Right ventricle myocardium inferior (tissue), 1 donor: Measurements from ENCODE around the gene MGA. TPM values are rescaled to one million over a fixed set of nuclear protein-coding genes. Genes with fewer than 3 reads are reported as not detected.

ENCODE experiments used
- ATAC-seq: fragments of 200-7000 bp; cut with Tn5 transposase; one replicate; pipeline ENCODE4 v1.9.1; 2020; ENCODE audit warnings: mild to moderate bottlenecking, moderate library complexity
- DNase-seq: peaks from one replicate; pipeline ENCODE4 v3.0.0; 2021; ENCODE audit errors: missing footprints
- intact Hi-C: fragments of 100-400 bp; cut with DNase I; formaldehyde crosslinking; loops from one replicate; pipeline ENCODE4 v1.11.0; 2022
- total RNA-seq: library from RNA; stranded (reverse); fragmentation: NEBNext Ultra II Directional; extraction: Animal tissue kit (Norgen Biotek cat#: 25700); gene quantifications from one replicate; pipeline ENCODE4 v1.2.1, GENCODE V29; 2021
- donor health status: DM: no; HTN: yes; CAD: no; lungs with severe emphysema.

MGA gene
- total RNA-seq, 1 donor from 2014 or later = 30.2 TPM

DNA sequence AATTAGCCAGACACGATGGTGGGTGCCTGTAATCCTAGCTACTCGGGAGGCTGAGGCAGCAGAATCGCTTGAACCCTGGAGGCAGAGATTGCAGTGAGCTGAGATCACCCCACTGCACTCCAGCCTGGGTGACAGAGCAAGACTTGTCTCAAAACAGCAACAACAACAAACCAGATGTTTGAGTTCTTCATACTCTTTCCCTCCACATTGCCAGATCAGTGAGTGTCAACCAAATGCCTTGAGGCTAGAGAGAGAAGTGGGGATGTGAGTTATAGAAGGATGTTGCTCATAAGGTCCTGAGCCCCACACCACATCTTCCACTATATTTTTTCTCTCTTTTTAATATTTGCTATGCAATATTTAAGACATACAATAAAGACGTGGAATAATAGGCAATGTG is 133.9 kb downstream of the MGA start:
- DNase-seq = no peak
- intact Hi-C loops = no loop called here
- no peak for ATAC-seq

DNA sequence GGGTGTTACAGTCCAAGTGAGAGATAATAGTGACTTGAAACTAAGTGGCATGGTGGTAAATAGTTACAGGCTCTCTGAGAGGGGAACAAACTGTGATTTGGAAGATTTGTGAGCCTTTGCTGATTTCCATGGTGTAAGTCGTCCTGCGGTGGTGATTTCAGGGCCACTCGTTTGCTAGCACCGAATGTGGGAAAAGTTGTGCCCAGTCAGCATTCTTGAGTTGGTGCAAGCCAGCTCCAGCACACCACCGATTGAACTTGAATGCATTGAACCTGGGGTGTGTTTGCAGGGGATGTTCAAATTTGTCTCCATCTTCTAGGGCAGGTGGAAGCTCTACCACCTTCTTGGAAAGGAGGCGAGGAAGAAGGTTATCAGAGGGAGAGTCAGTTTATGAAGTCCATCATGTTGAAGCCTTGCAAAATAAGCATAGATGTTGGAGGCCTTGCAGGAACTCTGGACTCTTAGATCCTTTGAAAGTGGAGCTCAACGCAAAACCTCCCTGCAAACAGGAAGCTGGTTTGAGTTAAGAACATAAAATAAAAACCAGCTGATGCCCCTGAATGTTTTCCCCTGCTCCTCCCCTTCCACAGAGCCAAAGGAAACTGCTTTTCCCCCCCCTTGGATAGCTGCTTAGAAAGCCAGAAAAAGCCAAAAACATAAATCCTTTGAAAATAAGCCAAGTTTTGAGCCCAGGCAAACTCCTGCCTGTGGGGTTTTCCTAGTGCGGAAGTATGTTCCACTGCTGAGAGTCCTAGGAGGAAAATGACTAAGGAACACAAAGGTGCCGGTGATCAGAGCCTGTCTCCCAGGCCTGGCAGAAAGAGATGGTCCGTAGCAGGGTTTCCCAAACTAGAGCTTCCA is 136.0 kb downstream of the MGA start:
- ATAC-seq = no peak
- DNase-seq = no peak
- intact Hi-C loops = no loop called here

DNA sequence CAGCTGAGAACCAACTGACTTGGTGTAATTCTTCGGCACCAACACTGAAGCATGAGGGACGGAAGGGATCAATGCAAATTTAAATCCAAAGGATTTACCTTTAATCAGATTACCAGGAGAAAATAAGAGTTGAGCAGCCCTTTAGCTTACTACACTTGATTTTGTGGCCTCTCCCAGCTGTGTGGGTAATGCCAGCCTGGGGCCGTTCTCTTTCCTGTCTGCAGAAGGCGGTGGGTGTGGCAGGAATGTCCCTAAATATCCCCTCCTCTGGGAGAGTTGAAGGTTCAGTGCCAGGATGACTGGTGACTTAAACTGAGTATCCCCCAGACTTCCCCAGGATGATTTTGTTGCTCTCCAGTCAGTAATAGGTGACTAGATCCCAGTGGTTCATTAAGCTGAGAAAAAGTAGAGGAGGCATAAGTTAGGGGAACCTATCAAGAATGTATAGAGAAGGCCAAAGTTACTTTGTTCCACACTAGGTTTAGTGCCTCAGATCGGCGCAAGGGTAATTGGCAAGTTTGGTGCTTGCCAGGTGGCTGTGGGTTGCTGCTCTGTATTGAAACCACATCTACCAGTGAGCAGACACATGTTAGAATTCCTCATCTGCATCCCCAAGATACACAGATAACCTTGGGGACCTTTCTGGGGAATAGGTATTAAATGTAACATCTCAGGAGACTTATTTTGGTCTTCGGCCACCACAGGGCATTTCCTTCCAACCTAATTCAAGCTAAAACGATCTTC is 137.2 kb downstream of the MGA start:
- ATAC-seq = no peak
- no peak for DNase-seq
- intact Hi-C loops = no loop called here

DNA sequence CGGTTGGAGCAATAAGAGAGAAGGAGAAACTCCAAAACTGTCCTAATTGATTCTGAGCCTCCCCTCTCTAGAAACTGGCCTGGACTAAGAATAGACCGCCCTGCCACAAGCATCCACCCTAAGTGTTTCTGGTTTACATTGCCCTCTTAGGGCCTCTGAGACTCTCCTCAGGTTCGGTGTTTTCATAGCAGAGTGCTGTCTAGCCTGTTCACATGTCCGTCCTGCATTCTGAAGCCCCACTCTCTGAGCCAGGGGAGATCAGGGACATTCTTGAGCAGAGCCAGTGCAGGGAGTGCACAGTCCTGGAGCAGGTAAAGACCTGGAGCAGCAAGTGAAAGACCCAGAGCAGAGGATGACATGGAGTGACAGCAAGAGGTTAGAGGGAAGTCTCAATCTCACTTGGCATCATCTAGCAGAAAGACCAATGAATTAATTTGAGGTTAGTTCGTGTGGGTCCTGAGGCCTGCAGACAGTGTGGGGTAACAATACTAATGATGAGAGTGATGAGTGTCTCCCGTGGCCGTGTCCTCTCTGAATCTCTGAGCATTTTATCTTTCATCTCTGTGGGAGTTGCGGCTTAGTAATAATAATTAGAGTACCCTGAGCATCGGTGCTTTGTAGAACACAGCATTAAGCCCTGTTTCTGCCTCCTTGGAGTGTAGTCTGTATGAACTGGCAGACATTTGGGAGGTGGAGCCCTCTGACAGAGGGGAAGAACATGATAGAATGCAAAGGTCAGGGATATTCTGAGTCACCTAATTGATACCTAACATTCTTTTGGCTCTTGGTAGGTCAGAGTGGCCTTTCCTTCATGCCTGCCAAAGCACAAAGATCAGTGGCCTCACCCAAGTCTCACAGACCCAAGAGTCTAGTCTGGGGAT is 138.6 kb downstream of the MGA start:
- DNase-seq (no peak), ATAC-seq (no peak)
- intact Hi-C loops = no loop called here

DNA sequence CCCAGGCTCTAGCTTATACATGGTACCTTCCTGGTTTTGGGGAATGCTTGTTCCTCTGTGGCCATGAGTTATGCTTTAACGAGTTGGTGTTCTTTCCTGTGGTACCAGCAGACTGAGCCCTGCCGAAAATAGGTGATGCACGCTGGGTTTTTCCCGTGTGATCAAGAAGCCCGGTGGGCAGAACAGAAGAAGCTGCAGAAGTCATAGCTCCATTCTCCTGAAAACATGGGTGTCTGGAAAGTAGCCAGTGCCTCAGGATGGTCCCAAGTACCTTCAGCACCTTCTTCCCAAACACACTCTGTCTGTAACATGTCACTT is 139.2 kb downstream of the MGA start:
- ATAC-seq = no peak
- intact Hi-C loops = no loop called here
- no peak for DNase-seq

DNA sequence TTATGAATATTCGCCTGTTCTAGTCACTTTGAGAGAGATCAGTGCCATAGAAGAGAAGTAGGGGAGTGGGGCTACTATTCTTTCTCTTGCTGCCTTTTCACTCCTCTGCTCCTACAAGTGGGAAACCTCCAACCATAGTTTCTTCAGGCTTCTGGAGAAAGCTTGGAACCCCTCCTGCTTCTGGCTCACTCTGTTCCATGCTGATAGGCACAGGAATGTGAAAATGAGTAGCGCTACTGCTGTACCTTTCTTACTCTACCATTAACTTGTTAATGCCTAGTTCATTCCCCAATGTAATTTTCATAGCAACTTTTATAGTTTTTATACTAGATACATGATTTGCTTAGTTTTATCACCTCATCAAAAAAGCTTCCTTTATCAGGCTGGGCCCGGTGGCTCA is 141.0 kb downstream of the MGA start:
- intact Hi-C loops = no loop called here
- no peak for ATAC-seq
- no peak for DNase-seq

DNA sequence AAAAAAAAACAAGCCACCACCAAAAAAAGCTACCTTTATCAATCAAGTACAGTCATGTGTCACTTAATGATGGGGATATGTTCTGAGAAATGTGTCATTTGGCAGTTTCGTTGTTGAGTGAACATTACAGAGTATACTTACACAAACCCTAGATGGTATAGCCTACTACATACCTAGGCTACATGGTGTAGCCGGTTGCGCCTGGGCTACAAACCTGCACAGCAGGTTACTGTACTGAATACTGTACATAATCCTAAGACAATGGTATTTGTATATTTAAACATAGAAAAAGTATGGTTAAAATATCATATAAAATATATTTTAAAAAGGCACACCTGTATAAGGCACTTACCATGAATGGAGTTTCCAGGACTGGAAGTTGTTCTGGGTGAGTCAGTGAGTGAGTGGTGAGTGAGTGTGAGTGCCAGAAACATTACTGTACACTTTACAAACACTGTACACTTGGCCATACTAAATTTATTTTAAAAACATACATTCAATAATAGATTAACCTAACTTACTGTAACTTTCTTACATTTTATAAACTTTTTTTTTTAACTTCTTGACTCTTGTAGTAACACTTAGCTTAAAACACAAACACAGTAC is 141.7 kb downstream of the MGA start:
- DNase-seq (no peak), ATAC-seq (no peak)
- intact Hi-C loops = no loop called here

DNA sequence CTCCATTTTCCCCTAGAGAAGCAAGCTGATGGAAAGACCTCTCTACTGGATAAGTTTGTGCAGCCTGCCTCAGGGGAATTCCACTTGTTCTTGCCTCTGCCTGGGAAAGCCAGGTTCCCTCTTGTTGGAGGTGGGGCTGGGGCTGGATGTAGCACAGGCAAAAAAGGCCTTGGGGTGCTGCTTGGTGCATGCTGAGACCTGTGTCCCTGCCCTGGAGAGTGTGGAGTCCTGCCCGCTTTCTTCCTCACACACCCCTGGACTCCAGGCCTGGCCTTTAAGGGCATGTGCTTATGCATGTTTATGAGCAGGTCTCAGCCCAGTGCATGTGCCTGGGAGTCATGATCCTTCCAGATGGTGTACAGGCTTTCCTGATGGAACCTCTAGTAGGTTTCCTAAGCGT is 144.2 kb downstream of the MGA start:
- DNase-seq (no peak), ATAC-seq (no peak)
- intact Hi-C loops = no loop called here

DNA sequence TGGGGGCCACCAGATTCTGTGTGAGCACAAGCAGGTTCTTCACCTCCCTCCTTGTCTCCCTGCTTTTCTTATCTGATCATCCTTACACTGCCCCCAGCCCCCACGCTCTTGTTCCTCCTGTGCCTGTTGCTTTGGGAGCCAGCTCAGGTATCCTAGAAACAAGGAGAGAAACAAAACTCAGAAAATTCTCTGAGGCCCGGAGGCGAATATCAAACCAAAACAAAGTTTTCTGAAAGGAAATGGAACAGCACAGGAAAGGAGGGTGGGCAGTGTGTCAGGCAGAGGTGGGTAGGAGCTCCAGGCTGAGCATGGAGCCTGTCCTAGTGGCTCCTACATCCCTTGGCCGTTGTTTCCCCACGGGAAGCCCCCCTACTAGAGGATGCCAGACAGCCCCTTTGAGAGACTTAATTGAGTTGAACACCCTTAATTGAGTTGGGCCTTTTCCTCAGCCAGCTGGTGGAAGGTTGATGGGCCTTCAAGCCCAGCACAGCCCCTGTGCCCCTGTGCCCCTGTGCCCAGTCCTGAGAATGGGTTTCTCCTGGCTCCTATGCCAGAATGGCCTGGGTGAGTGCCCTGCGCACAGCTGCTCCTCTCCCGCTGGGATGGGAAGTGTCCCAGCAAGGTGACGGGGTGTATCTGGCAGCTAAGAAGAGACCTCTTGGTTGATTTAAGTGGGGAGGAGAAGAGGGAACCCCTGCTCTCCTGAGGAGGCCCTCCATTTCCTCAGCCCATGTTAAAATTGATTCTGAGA is 144.9 kb downstream of the MGA start:
- no peak for ATAC-seq
- DNase-seq = no peak
- intact Hi-C loops = no loop called here

DNA sequence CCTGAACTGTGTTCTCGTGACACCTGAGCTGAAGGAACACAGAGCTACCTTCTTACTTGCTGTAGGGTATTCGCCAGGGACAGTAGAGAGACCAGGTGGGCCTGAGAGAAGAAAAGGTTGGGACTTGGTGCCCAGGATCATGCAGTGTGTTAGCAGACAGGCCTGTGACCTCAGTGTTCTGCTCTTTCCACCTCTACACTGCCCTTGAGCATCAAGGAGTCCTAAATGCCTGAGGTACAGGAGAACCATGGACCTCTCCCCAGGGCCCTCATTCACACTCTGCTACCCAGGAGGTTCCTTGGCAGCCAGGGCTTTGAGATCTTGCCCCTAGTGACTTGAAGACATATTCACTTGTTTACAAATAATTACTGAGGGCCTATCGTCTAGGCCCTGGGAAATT is 145.5 kb downstream of the MGA start:
- intact Hi-C loops = no loop called here
- no peak for ATAC-seq
- no peak for DNase-seq

DNA sequence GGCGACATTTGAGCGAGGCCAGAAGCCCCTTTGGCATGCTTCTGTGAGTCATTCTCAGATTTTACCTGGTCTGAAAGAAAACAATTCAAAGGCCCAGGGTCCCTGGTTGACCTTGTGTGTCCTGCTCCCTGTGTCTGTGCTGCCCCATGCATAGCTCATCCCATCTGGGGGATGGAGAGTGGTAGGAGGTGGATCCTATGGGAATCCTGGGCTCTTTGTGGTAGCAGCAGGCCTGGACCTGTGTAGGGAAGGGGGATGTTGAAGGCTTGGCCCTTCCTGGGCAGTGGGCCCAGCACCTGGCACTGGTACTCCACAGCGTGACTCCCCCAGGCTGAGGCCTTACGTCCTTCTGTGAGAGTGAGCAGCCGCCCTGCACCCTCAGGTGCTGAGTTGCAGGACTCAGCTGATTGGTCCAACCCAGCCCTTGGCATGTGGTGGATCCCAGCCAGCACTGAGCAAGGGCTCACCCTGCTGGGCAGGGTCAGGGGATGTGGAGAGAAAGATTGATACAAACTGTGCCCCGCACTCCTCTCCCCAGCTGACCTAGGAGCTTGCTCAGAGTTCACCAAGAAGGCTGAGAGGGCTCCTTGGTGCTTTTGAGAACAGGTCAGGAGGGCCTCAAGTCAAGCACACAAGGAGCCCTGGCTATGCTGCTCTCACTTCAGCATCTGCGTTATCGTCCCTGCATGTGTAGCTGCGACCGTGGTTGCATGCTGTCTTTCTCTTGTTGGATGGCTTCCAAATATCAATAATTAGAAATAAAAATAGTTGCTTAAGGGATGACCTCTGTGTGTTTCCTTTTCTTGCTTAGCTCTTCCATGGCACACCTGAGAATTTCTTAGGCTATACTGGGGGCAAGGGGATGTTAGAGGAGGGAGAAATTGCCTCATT is 146.3 kb downstream of the MGA start:
- intact Hi-C loops = no loop called here
- peak; percentile 73 for ATAC-seq
- peak; percentile 64 for DNase-seq

DNA sequence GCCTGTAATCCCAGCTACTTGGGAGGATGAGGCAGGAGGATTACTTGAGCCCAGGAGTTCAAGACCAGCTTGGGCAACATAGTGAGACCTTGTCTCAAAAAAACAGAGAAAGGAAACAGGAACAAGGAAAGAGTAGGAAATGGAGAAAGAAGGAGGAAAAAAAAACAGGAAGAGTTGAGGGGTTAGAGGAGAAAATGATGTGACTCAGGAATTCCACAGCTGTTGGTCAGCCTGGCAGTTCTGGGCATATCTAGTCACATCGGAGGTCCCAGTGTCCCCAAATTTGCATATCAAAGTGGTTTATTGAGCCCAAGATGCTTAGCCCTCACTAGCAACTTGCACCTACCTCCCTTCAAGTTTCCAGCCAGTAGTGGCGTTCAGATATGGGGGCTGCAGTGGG is 148.9 kb downstream of the MGA start:
- intact Hi-C loops = no loop called here
- no peak for DNase-seq
- no peak for ATAC-seq

DNA sequence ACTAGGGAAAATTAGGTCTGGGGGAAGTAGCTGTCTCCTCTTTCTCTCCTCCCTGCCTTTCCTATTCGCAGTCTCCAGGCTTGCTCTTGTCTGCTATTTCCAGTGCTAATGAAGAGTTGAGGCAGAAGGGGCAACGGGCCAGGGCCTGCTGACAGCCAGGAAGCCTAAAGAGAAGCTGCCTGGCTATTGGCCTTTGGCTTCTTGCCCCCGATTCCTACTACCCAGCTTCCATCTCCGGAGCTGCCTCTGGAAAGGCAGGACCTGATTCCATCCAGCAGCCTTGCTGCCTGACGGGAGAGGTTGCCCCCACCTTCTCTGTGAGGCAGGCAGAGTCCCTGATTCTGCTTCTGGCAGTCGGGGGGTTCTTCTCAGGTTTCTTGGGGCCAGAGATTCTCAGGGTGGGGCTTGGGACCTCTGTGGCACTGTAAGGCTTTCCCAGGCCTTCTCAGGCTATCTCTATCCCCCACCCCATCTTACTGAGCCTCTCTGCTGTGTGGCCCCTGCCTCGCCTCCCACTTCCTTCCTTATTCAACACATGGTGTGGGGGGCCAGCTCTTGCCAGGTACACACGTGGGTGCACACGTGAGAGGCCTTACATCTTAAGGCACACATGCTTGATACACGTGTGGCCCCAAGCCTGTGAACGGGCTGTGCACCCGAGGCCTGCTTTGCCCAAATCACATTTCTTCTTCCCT is 149.5 kb downstream of the MGA start:
- DNase-seq (no peak), ATAC-seq (no peak)
- intact Hi-C loops = loop anchor here (5.0 kb wide), 2 partner anchors 207 to 252 kb away; partner anchors contain the start of gene TYRO3

DNA sequence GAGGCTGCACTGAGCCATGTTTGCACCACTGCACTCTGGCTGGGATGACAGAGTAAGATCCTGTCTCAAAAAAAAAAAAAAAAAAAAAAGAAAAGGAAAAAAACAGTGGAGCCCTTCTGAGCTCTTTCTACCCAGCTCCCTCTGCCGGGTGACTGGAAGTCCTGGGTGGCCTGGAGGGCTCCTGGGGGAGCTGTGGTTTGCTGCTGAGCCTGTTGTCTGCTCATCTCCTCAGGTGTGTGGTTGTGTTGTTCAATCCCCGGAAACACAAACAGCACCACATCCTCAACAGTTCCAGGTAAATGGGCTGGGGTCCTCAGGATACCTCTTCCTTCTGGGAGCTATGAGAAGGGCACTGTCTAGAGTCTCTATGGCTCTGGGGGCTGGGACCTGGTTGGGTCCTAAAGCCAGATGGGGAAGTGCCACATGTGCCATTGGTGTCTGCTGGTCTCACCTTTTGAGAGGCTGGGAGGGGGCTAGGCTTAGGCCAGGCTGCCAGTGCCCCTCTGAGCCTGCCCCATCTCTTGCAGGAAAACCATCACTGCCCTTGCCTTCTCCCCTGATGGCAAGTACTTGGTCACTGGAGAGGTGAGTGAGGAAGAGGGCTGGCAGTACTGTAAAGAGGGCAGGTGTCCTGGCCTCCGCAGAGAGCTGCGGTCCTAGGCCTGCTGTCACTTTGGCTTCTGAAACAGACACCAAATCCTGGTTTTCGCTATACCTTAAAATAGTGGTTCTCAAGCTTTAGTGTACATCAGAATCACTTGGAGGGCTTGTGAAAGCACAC is 150.6 kb downstream of the MGA start:
- DNase-seq (peak; percentile 30), ATAC-seq (no peak)
- intact Hi-C loops = loop anchor here (1.0 to 5.0 kb wide), 3 partner anchors 39 to 254 kb away; partner anchors contain the start of gene TYRO3

DNA sequence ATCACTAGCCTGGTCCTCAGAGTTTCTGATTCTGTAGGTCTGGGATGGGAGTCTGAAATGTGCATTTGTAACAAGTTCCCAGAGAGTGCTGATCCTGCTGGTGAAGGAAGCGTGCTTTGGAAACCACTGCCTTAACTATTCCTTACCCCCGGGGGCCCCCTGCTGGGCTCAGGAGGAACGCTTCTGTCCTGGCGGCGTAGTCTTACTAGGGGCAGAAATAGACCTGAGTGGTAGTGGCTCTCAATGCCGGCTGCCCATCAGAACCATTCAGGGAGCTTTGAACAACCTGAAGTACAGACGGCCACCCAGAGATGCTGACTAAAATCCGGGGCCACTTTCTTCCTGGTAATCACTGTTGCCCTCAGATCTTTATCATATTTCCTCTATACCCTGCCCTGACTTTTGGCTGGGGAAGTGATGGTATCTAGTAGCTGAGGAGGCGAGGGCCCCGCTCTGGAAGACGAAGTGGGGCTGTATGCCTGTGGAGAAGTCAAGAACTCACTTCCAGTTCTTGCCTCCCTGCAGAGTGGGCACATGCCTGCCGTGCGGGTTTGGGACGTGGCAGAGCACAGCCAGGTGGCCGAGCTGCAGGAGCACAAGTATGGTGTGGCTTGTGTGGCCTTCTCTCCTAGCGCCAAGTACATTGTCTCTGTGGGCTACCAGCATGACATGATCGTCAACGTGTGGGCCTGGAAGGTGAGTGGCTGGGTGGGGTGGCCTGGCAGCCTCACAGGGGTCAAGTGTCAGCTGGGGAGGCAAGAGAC is 151.4 kb downstream of the MGA start:
- ATAC-seq (peak; percentile 91), DNase-seq (peak; percentile 88)
- intact Hi-C loops = loop anchor here (1.0 to 5.0 kb wide), 3 partner anchors 39 to 254 kb away; partner anchors contain the start of gene TYRO3
